ENCODE data around the gene CTNNA3. TPM values are rescaled to one million over a fixed set of nuclear protein-coding genes. Genes with fewer than 3 reads are reported as not detected.

CTNNA3 gene
- total RNA-seq, 1 experiment from 2014 or later: not detected

GRCh38 chr10:66777665-66778064, 918.3 kb downstream of the CTNNA3 start:
- no peaks in the 10 kb centered on the region for H3K27me3 Mint-ChIP-seq (ENCODE audit: unreplicated experiment)
- DNase-seq: no peak
- H3K4me1 Mint-ChIP-seq (ENCODE audit: low read depth, unreplicated experiment): peaks cover under 1% of the 10 kb centered on the region
- no peak for TF ChIP-seq CTCF (IDR thresholded peaks at IDR 0.05; ENCODE audit: unreplicated experiment)
- CTCF ChIA-PET: interaction anchor here (0.6 to 1.3 kb wide), 5 partner anchors 10 to 1385 kb away, joined by 3 to 5 read pairs (median 4); no protein-coding TSS in a partner anchor
- no peaks in the 10 kb centered on the region for H3K36me3 Mint-ChIP-seq (ENCODE audit: insufficient read depth, unreplicated experiment)
- no peaks in the 10 kb centered on the region for H3K9me3 Mint-ChIP-seq (ENCODE audit: low read depth, unreplicated experiment)
- intact Hi-C loops (cut with micrococcal nuclease; ENCODE audit: unreplicated experiment): no loop called here
- BruUV-seq (replicated peaks): no TSS peak
- H3K4me3 Mint-ChIP-seq (ENCODE audit: low read depth, unreplicated experiment): no peak overlapping the region
- no peak overlapping the region for H3K27ac Mint-ChIP-seq (ENCODE audit: unreplicated experiment)

GRCh38 chr10:66773472-66773817, 922.5 kb downstream of the CTNNA3 start:
- Mint-ChIP-seq H3K27me3 (ENCODE audit: unreplicated experiment) (no peaks in the 10 kb centered on the region), H3K27ac (ENCODE audit: unreplicated experiment) (no peak overlapping the region), H3K4me1 (ENCODE audit: low read depth, unreplicated experiment) (no peaks in the 10 kb centered on the region), H3K9me3 (ENCODE audit: low read depth, unreplicated experiment) (no peaks in the 10 kb centered on the region), H3K4me3 (ENCODE audit: low read depth, unreplicated experiment) (no peak overlapping the region), H3K36me3 (ENCODE audit: insufficient read depth, unreplicated experiment) (no peaks in the 10 kb centered on the region)
- BruUV-seq (replicated peaks): no TSS peak
- intact Hi-C loops (cut with micrococcal nuclease; ENCODE audit: unreplicated experiment): no loop called here
- no peak for DNase-seq
- CTCF ChIA-PET: no interaction called here
- no peak for TF ChIP-seq CTCF (IDR thresholded peaks at IDR 0.05; ENCODE audit: unreplicated experiment)

- no peak for DNase-seq
- intact Hi-C loops (cut with micrococcal nuclease; ENCODE audit: unreplicated experiment): no loop called here
- H3K27ac Mint-ChIP-seq (ENCODE audit: unreplicated experiment): no peak overlapping the region
- H3K27me3 Mint-ChIP-seq (ENCODE audit: unreplicated experiment): no peaks in the 10 kb centered on the region
- no peaks in the 10 kb centered on the region for H3K4me1 Mint-ChIP-seq (ENCODE audit: low read depth, unreplicated experiment)
- H3K9me3 Mint-ChIP-seq (ENCODE audit: low read depth, unreplicated experiment): no peaks in the 10 kb centered on the region
- CTCF ChIA-PET: no interaction called here
- no peak for TF ChIP-seq CTCF (IDR thresholded peaks at IDR 0.05; ENCODE audit: unreplicated experiment)
- H3K4me3 Mint-ChIP-seq (ENCODE audit: low read depth, unreplicated experiment): no peak overlapping the region
- BruUV-seq (replicated peaks): no TSS peak
- H3K36me3 Mint-ChIP-seq (ENCODE audit: insufficient read depth, unreplicated experiment): no peaks in the 10 kb centered on the region
Measured at GRCh38 chr10:66772548-66773471, 923.2 kb downstream of the CTNNA3 start.

- Mint-ChIP-seq H3K27ac (ENCODE audit: unreplicated experiment) (no peak overlapping the region), H3K4me1 (ENCODE audit: low read depth, unreplicated experiment) (no peaks in the 10 kb centered on the region), H3K4me3 (ENCODE audit: low read depth, unreplicated experiment) (no peak overlapping the region), H3K9me3 (ENCODE audit: low read depth, unreplicated experiment) (peaks cover 2% of the 10 kb centered on the region), H3K36me3 (ENCODE audit: insufficient read depth, unreplicated experiment) (no peaks in the 10 kb centered on the region), H3K27me3 (ENCODE audit: unreplicated experiment) (no peaks in the 10 kb centered on the region)
- no peak for DNase-seq
- no TSS peak for BruUV-seq (replicated peaks)
- intact Hi-C loops (cut with micrococcal nuclease; ENCODE audit: unreplicated experiment): no loop called here
- TF ChIP-seq CTCF (IDR thresholded peaks at IDR 0.05; ENCODE audit: unreplicated experiment): no peak
- CTCF ChIA-PET: no interaction called here
Measured at GRCh38 chr10:66767707-66768106, 928.3 kb downstream of the CTNNA3 start.
